ENCODE data around the gene WDFY3.

WDFY3 gene

GRCh38 chr4:84954982-84955567, 11.4 kb downstream of the WDFY3 start:
- no peak for DNase-seq (ENCODE audit: low read depth in 2 of 3, low spot score in 2 of 3)

GRCh38 chr4:84952776-84953175, 13.7 kb downstream of the WDFY3 start:
- DNase-seq (ENCODE audit: low read depth in 2 of 3, low spot score in 2 of 3): no peak

GRCh38 chr4:84952004-84952403, 14.5 kb downstream of the WDFY3 start:
- no peak for DNase-seq (ENCODE audit: low read depth in 2 of 3, low spot score in 2 of 3)

- DNase-seq (ENCODE audit: low read depth in 2 of 3, low spot score in 2 of 3): no peak
These were observed 18.4 kb downstream of the WDFY3 start for GRCh38 chr4:84948056-84948455.

GRCh38 chr4:84944947-84945346, 21.5 kb downstream of the WDFY3 start:
- DNase-seq (ENCODE audit: low read depth in 2 of 3, low spot score in 2 of 3): no peak

- DNase-seq (ENCODE audit: low read depth in 2 of 3, low spot score in 2 of 3): no peak
These were observed 25.5 kb downstream of the WDFY3 start for GRCh38 chr4:84940960-84941359.

GRCh38 chr4:84939113-84939512, 27.4 kb downstream of the WDFY3 start:
- no peak for DNase-seq (ENCODE audit: low read depth in 2 of 3, low spot score in 2 of 3)

GRCh38 chr4:84938316-84938715, 28.2 kb downstream of the WDFY3 start:
- no peak for DNase-seq (ENCODE audit: low read depth in 2 of 3, low spot score in 2 of 3)

GRCh38 chr4:84937381-84937977, 29.0 kb downstream of the WDFY3 start:
- DNase-seq (ENCODE audit: low read depth in 2 of 3, low spot score in 2 of 3): no peak

GRCh38 chr4:84936123-84936522, 30.4 kb downstream of the WDFY3 start:
- no peak for DNase-seq (ENCODE audit: low read depth in 2 of 3, low spot score in 2 of 3)

- no peak for DNase-seq (ENCODE audit: low read depth in 2 of 3, low spot score in 2 of 3)
These were observed 34.0 kb downstream of the WDFY3 start for GRCh38 chr4:84932462-84932861.

- DNase-seq (ENCODE audit: low read depth in 2 of 3, low spot score in 2 of 3): no peak
These were observed 34.5 kb downstream of the WDFY3 start for GRCh38 chr4:84931961-84932360.

GRCh38 chr4:84931274-84931673, 35.2 kb downstream of the WDFY3 start:
- no peak for DNase-seq (ENCODE audit: low read depth in 2 of 3, low spot score in 2 of 3)

GRCh38 chr4:84928089-84928488, 38.4 kb downstream of the WDFY3 start:
- no peak for DNase-seq (ENCODE audit: low read depth in 2 of 3, low spot score in 2 of 3)

GRCh38 chr4:84927428-84927827, 39.1 kb downstream of the WDFY3 start:
- DNase-seq (ENCODE audit: low read depth in 2 of 3, low spot score in 2 of 3): no peak

- DNase-seq (ENCODE audit: low read depth in 2 of 3, low spot score in 2 of 3): no peak
These were observed 40.9 kb downstream of the WDFY3 start for GRCh38 chr4:84925558-84925957.

GRCh38 chr4:84924434-84924833, 42.1 kb downstream of the WDFY3 start:
- DNase-seq (ENCODE audit: low read depth in 2 of 3, low spot score in 2 of 3): no peak

GRCh38 chr4:84920617-84921016, 45.9 kb downstream of the WDFY3 start:
- no peak for DNase-seq (ENCODE audit: low read depth in 2 of 3, low spot score in 2 of 3)

GRCh38 chr4:84917869-84918600, 48.5 kb downstream of the WDFY3 start:
- no peak for DNase-seq (ENCODE audit: low read depth in 2 of 3, low spot score in 2 of 3)

- no peak for DNase-seq (ENCODE audit: low read depth in 2 of 3, low spot score in 2 of 3)
These were observed 49.2 kb downstream of the WDFY3 start for GRCh38 chr4:84917086-84917821.

GRCh38 chr4:84916227-84916626, 50.3 kb downstream of the WDFY3 start:
- no peak for DNase-seq (ENCODE audit: low read depth in 2 of 3, low spot score in 2 of 3)

GRCh38 chr4:84915396-84915780, 51.1 kb downstream of the WDFY3 start:
- no peak for DNase-seq (ENCODE audit: low read depth in 2 of 3, low spot score in 2 of 3)
